Endothelial cell of umbilical vein (primary cell): ENCODE data around the gene TMEM132A.
"Not testable (repeated sequence)": the region's sequence is repeated elsewhere in the genome, so short reads cannot be mapped to it uniquely, and the experiment has no call there.

Source experiments
- EZH2 ChIP-seq: IDR thresholded peaks from 2 replicates; pipeline ENCODE4 v1.6.1; 2012; ENCODE audit warnings: borderline replicate concordance, low read depth, mild to moderate bottlenecking, moderate library complexity, low read length, inconsistent platforms; ENCODE audit not compliant: severe bottlenecking
- MYC ChIP-seq: IDR thresholded peaks from one replicate; pipeline ENCODE4 v1.6.1; 2011; ENCODE audit warnings: mild to moderate bottlenecking, low read depth, low read length
- POLR2AphosphoS5 ChIP-seq: IDR thresholded peaks from 2 replicates; pipeline ENCODE4 v1.6.1; 2012; ENCODE audit warnings: low read depth, mild to moderate bottlenecking, control low read depth, low read length, moderate library complexity; ENCODE audit not compliant: insufficient read depth
- TF ChIP-seq, protein P1 (sequence below), 2 donors: IDR thresholded peaks; 1 replicate in 1 of 2; 2 replicates in 1 of 2; pipeline ENCODE4 v1.5.1; 2011; ENCODE audit warnings: low read length in 2 of 2, mild to moderate bottlenecking in 2 of 2, moderate library complexity in 2 of 2, control low read depth in 1 of 2, inconsistent platforms in 1 of 2, low read depth in 1 of 2; ENCODE audit not compliant: insufficient read depth in 1 of 2; ENCODE audit errors: extremely low read depth in 1 of 2
- TF ChIP-seq, protein P2 (sequence below): IDR thresholded peaks from 2 replicates; pipeline ENCODE4 v1.6.1; 2011; ENCODE audit not compliant: insufficient read depth, insufficient read length

DNA sequence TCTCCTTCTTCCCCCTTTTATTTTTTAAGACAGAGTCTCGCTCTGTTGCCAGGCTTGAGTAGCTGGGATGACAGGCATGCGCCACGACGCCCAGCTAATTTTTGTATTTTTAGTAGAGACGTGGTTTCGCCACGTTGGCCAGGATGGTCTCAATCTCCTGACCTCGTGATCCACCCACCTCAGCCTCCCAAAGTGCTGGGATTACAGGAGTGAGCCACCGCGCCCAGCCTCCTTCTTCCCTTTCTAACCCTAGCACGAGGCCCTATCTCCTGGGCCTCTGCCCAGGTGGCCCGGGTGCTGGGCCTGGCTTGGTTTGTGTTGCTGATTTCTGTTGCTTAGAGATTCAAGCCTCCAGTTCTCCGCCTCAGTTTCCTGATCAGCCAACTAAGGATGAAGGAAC lies 50.1 kb downstream of the TMEM132A start:
- TF ChIP-seq, protein P1, sequence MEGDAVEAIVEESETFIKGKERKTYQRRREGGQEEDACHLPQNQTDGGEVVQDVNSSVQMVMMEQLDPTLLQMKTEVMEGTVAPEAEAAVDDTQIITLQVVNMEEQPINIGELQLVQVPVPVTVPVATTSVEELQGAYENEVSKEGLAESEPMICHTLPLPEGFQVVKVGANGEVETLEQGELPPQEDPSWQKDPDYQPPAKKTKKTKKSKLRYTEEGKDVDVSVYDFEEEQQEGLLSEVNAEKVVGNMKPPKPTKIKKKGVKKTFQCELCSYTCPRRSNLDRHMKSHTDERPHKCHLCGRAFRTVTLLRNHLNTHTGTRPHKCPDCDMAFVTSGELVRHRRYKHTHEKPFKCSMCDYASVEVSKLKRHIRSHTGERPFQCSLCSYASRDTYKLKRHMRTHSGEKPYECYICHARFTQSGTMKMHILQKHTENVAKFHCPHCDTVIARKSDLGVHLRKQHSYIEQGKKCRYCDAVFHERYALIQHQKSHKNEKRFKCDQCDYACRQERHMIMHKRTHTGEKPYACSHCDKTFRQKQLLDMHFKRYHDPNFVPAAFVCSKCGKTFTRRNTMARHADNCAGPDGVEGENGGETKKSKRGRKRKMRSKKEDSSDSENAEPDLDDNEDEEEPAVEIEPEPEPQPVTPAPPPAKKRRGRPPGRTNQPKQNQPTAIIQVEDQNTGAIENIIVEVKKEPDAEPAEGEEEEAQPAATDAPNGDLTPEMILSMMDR (IDR thresholded peaks at IDR 0.05; ENCODE audit: extremely low read depth in 1 of 2, insufficient read depth in 1 of 2, low read depth in 1 of 2, low read length in 2 of 2): not testable (repeated sequence)
- TF ChIP-seq POLR2AphosphoS5, EZH2, MYC: not testable (repeated sequence)
- TF ChIP-seq, protein P2, sequence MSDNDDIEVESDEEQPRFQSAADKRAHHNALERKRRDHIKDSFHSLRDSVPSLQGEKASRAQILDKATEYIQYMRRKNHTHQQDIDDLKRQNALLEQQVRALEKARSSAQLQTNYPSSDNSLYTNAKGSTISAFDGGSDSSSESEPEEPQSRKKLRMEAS: not testable (repeated sequence)
